AG09319 (cell line): Measurements from ENCODE around the gene CLPTM1L.
"Not testable (repeated sequence)": the region's sequence is repeated elsewhere in the genome, so short reads cannot be mapped to it uniquely, and the experiment has no call there.

Source experiments
- DNase-seq: peaks from one replicate; pipeline ENCODE4 v3.0.0-alpha.2; 2010; ENCODE audit warnings: low read depth; ENCODE audit errors: extremely low read depth
- CTCF ChIP-seq: IDR thresholded peaks from 2 replicates; pipeline ENCODE4 v1.5.1; 2011; ENCODE audit warnings: low read depth, mild to moderate bottlenecking, inconsistent platforms, low read length, moderate library complexity

CLPTM1L gene

GRCh38 chr5:1343931-1344901 lies 683 bp downstream of the CLPTM1L start:
- DNase-seq, result no peak

GRCh38 chr5:1343315-1343751 lies 1.6 kb downstream of the CLPTM1L start:
- no peak for DNase-seq
- no peak for TF ChIP-seq CTCF

More at GRCh38 chr5:1343931-1344901, 683 bp downstream of the CLPTM1L start:
- TF ChIP-seq CTCF, result no peak

GRCh38 chr5:1342711-1343110 lies 2.2 kb downstream of the CLPTM1L start:
- not testable (repeated sequence) for DNase-seq

GRCh38 chr5:1342268-1342667 lies 2.6 kb downstream of the CLPTM1L start:
- no peak for TF ChIP-seq CTCF

GRCh38 chr5:1341863-1342262 lies 3.0 kb downstream of the CLPTM1L start:
- no peak for DNase-seq
- TF ChIP-seq CTCF, result no peak

More at GRCh38 chr5:1342268-1342667, 2.6 kb downstream of the CLPTM1L start:
- DNase-seq, result no peak

- DNase-seq, result not testable (repeated sequence)
Measured at GRCh38 chr5:1339818-1340210, 5.1 kb downstream of the CLPTM1L start.

GRCh38 chr5:1339139-1339817 lies 5.6 kb downstream of the CLPTM1L start:
- not testable (repeated sequence) for DNase-seq

GRCh38 chr5:1338506-1339070 lies 6.3 kb downstream of the CLPTM1L start:
- DNase-seq, result no peak
- no peak for TF ChIP-seq CTCF
